RCC 7860 (cell line): ENCODE data around the gene NSD1.
"Not testable (repeated sequence)": the region's sequence is repeated elsewhere in the genome, so short reads cannot be mapped to it uniquely, and the experiment has no call there.

Experiments used
- DNase-seq: peaks from one replicate; pipeline ENCODE4 v3.0.0-alpha.2; 2015; ENCODE audit warnings: low spot score
- FAIRE-seq: peaks from 2 replicates; lab custom pipeline; 2012; peaks lifted over from hg19 to GRCh38; lab: Jason Lieb, UNC

NSD1 gene

GRCh38 chr5:177303925-177304391, 170.4 kb downstream of the NSD1 start:
- DNase-seq = no peak
- no peak for FAIRE-seq

- FAIRE-seq = no peak
- DNase-seq = peak; percentile 63
Observed at GRCh38 chr5:177304392-177305119, 171.0 kb downstream of the NSD1 start.

- not testable (repeated sequence) for FAIRE-seq, DNase-seq
Observed at GRCh38 chr5:177306103-177306640, 172.6 kb downstream of the NSD1 start.

GRCh38 chr5:177306674-177307543, 173.3 kb downstream of the NSD1 start:
- no peak for FAIRE-seq
- no peak for DNase-seq

GRCh38 chr5:177307544-177308363, 174.2 kb downstream of the NSD1 start:
- DNase-seq = no peak
- FAIRE-seq = no peak

- no peak for FAIRE-seq
Observed at GRCh38 chr5:177308740-177309139, 175.2 kb downstream of the NSD1 start.

GRCh38 chr5:177309351-177310191, 176.0 kb downstream of the NSD1 start:
- no peak for FAIRE-seq
- peak; percentile 77 for DNase-seq

More at GRCh38 chr5:177308740-177309139, 175.2 kb downstream of the NSD1 start:
- no peak for DNase-seq

GRCh38 chr5:177310332-177310731, 176.8 kb downstream of the NSD1 start:
- DNase-seq (no peak), FAIRE-seq (no peak)

- FAIRE-seq = no peak
Observed at GRCh38 chr5:177310757-177311391, 177.3 kb downstream of the NSD1 start.

GRCh38 chr5:177311392-177311722, 177.8 kb downstream of the NSD1 start:
- no peak for DNase-seq
- FAIRE-seq = no peak

More at GRCh38 chr5:177310757-177311391, 177.3 kb downstream of the NSD1 start:
- DNase-seq = no peak

- FAIRE-seq (peak; percentile 63), DNase-seq (peak; percentile 94)
Observed at GRCh38 chr5:177311723-177312648, 178.4 kb downstream of the NSD1 start, which contains the start of gene MXD3. MXD3 (minus strand) TSS chr5:177311898; CDS start chr5:177311830, 68 bp downstream.

- peak; percentile 78 for DNase-seq
- no peak for FAIRE-seq
Observed at GRCh38 chr5:177312649-177313181, 179.1 kb downstream of the NSD1 start.

- DNase-seq = no peak
- FAIRE-seq = no peak
Observed at GRCh38 chr5:177313561-177314259, 180.1 kb downstream of the NSD1 start.

- DNase-seq (no peak), FAIRE-seq (no peak)
Observed at GRCh38 chr5:177314376-177315342, 181.1 kb downstream of the NSD1 start.

- FAIRE-seq (no peak), DNase-seq (no peak)
Observed at GRCh38 chr5:177315411-177315810, 181.8 kb downstream of the NSD1 start.

GRCh38 chr5:177316005-177316404, 182.4 kb downstream of the NSD1 start:
- DNase-seq (no peak), FAIRE-seq (no peak)
